ENCODE data around the gene HDAC4. TPM values are rescaled to one million over a fixed set of nuclear protein-coding genes. Genes with fewer than 3 reads are reported as not detected.

The HDAC4 gene
- total RNA-seq, 2 experiments from 2014 or later, result 32.0 to 35.6 TPM

- Mint-ChIP-seq H3K4me1 (ENCODE audit: low read depth) (peaks cover 45% of the 10 kb centered on the region), H3K27ac (no peak overlapping the region), H3K4me3 (no peak overlapping the region), H3K36me3 (ENCODE audit: low read depth) (peaks cover 10% of the 10 kb centered on the region), H3K27me3 (ENCODE audit: low read depth) (no peaks in the 10 kb centered on the region), H3K9me3 (no peaks in the 10 kb centered on the region)
- intact Hi-C loops (cut with micrococcal nuclease), result no loop called here
- CTCF ChIA-PET, result no interaction called here
- no peak for DNase-seq
Observed at GRCh38 chr2:239383759-239384156, 17.1 kb downstream of the HDAC4 start.

- H3K4me3 Mint-ChIP-seq, result no peak overlapping the region
- no peaks in the 10 kb centered on the region for H3K9me3 Mint-ChIP-seq
- intact Hi-C loops (cut with micrococcal nuclease), result no loop called here
- DNase-seq, result no peak
- H3K27me3 Mint-ChIP-seq (ENCODE audit: low read depth), result no peaks in the 10 kb centered on the region
- no peak overlapping the region for H3K27ac Mint-ChIP-seq
- peaks cover 10% of the 10 kb centered on the region for H3K36me3 Mint-ChIP-seq (ENCODE audit: low read depth)
- H3K4me1 Mint-ChIP-seq (ENCODE audit: low read depth), result peaks cover 45% of the 10 kb centered on the region
- CTCF ChIA-PET, result no interaction called here
Observed at GRCh38 chr2:239383036-239383758, 17.6 kb downstream of the HDAC4 start.

GRCh38 chr2:239382384-239382880 lies 18.4 kb downstream of the HDAC4 start:
- CTCF ChIA-PET, result interaction anchor here (1.4 to 2.6 kb wide), 4 partner anchors 12 to 107 kb away, joined by 4 to 14 read pairs (median 5); partner anchors contain the start of gene HDAC4
- Mint-ChIP-seq H3K27ac (peak overlapping the region; percentile 95), H3K4me1 (ENCODE audit: low read depth) (peaks cover 45% of the 10 kb centered on the region)

GRCh38 chr2:239381709-239382134 lies 19.1 kb downstream of the HDAC4 start:
- CTCF ChIA-PET, result interaction anchor here (0.7 to 2.6 kb wide), 8 partner anchors 12 to 114 kb away, joined by 3 to 14 read pairs (median 4); partner anchors contain the start of gene HDAC4
- H3K36me3 Mint-ChIP-seq (ENCODE audit: low read depth), result peaks cover 13% of the 10 kb centered on the region
- H3K9me3 Mint-ChIP-seq, result no peaks in the 10 kb centered on the region
- peak overlapping the region; percentile 95 for H3K27ac Mint-ChIP-seq
- no peaks in the 10 kb centered on the region for H3K27me3 Mint-ChIP-seq (ENCODE audit: low read depth)
- H3K4me3 Mint-ChIP-seq, result peak overlapping the region; percentile 7
- intact Hi-C loops (cut with micrococcal nuclease), result loop anchor here (1.0 to 2.0 kb wide), 11 partner anchors 12 to 1689 kb away; partner anchors contain the start of gene HDAC4
- H3K4me1 Mint-ChIP-seq (ENCODE audit: low read depth), result peaks cover 45% of the 10 kb centered on the region
- DNase-seq, result peak; percentile 64

More at GRCh38 chr2:239382384-239382880, 18.4 kb downstream of the HDAC4 start:
- Mint-ChIP-seq H3K9me3 (no peaks in the 10 kb centered on the region), H3K4me3 (no peak overlapping the region), H3K27me3 (ENCODE audit: low read depth) (no peaks in the 10 kb centered on the region), H3K36me3 (ENCODE audit: low read depth) (peaks cover 11% of the 10 kb centered on the region)
- no peak for DNase-seq
- intact Hi-C loops (cut with micrococcal nuclease), result no loop called here

GRCh38 chr2:239380831-239381708 lies 19.8 kb downstream of the HDAC4 start:
- intact Hi-C loops (cut with micrococcal nuclease), result loop anchor here (1.0 to 2.0 kb wide), 11 partner anchors 12 to 1688 kb away; partner anchors contain the start of gene HDAC4
- peaks cover 44% of the 10 kb centered on the region for H3K4me1 Mint-ChIP-seq (ENCODE audit: low read depth)
- peak overlapping the region; percentile 95 for H3K27ac Mint-ChIP-seq
- H3K4me3 Mint-ChIP-seq, result peak overlapping the region; percentile 73
- CTCF ChIA-PET, result interaction anchor here (0.7 to 2.6 kb wide), 12 partner anchors 11 to 113 kb away, joined by 3 to 14 read pairs (median 4); partner anchors contain the start of gene HDAC4
- no peaks in the 10 kb centered on the region for H3K27me3 Mint-ChIP-seq (ENCODE audit: low read depth)
- peak; percentile 85 for DNase-seq
- peaks cover 12% of the 10 kb centered on the region for H3K36me3 Mint-ChIP-seq (ENCODE audit: low read depth)
- H3K9me3 Mint-ChIP-seq, result no peaks in the 10 kb centered on the region

GRCh38 chr2:239379641-239380170 lies 21.1 kb downstream of the HDAC4 start:
- H3K4me3 Mint-ChIP-seq, result peak overlapping the region; percentile 36
- intact Hi-C loops (cut with micrococcal nuclease), result loop anchor here (2.0 kb wide), 2 partner anchors 163 to 1687 kb away; no protein-coding TSS in a partner anchor
- CTCF ChIA-PET, result interaction anchor here (1.2 to 2.6 kb wide), 4 partner anchors 10 to 108 kb away, joined by 3 to 14 read pairs (median 7); no protein-coding TSS in a partner anchor
- DNase-seq, result peak; percentile 13
- peak overlapping the region; percentile 30 for H3K27ac Mint-ChIP-seq
- H3K9me3 Mint-ChIP-seq, result no peaks in the 10 kb centered on the region
- H3K4me1 Mint-ChIP-seq (ENCODE audit: low read depth), result peaks cover 39% of the 10 kb centered on the region
- H3K27me3 Mint-ChIP-seq (ENCODE audit: low read depth), result no peaks in the 10 kb centered on the region
- peaks cover 9% of the 10 kb centered on the region for H3K36me3 Mint-ChIP-seq (ENCODE audit: low read depth)

GRCh38 chr2:239378918-239379640 lies 21.7 kb downstream of the HDAC4 start:
- intact Hi-C loops (cut with micrococcal nuclease), result no loop called here
- H3K27ac Mint-ChIP-seq, result no peak overlapping the region

GRCh38 chr2:239378021-239378917 lies 22.6 kb downstream of the HDAC4 start:
- Mint-ChIP-seq H3K27ac (no peak overlapping the region), H3K4me1 (ENCODE audit: low read depth) (peaks cover 34% of the 10 kb centered on the region), H3K9me3 (no peaks in the 10 kb centered on the region), H3K36me3 (ENCODE audit: low read depth) (peaks cover 9% of the 10 kb centered on the region), H3K27me3 (ENCODE audit: low read depth) (no peaks in the 10 kb centered on the region), H3K4me3 (no peak overlapping the region)
- intact Hi-C loops (cut with micrococcal nuclease), result no loop called here
- CTCF ChIA-PET, result no interaction called here
- DNase-seq, result peak; percentile 4

More at GRCh38 chr2:239378918-239379640, 21.7 kb downstream of the HDAC4 start:
- peaks cover 39% of the 10 kb centered on the region for H3K4me1 Mint-ChIP-seq (ENCODE audit: low read depth)
- peaks cover 9% of the 10 kb centered on the region for H3K36me3 Mint-ChIP-seq (ENCODE audit: low read depth)
- H3K4me3 Mint-ChIP-seq, result no peak overlapping the region
- H3K9me3 Mint-ChIP-seq, result no peaks in the 10 kb centered on the region
- CTCF ChIA-PET, result no interaction called here
- no peaks in the 10 kb centered on the region for H3K27me3 Mint-ChIP-seq (ENCODE audit: low read depth)
- peak; percentile 4 for DNase-seq

GRCh38 chr2:239377591-239377990 lies 23.2 kb downstream of the HDAC4 start:
- H3K4me3 Mint-ChIP-seq, result no peak overlapping the region
- H3K27ac Mint-ChIP-seq, result no peak overlapping the region
- DNase-seq, result peak; percentile 2
- CTCF ChIA-PET, result no interaction called here
- H3K9me3 Mint-ChIP-seq, result no peaks in the 10 kb centered on the region
- H3K27me3 Mint-ChIP-seq (ENCODE audit: low read depth), result no peaks in the 10 kb centered on the region
- intact Hi-C loops (cut with micrococcal nuclease), result no loop called here
- peaks cover 28% of the 10 kb centered on the region for H3K4me1 Mint-ChIP-seq (ENCODE audit: low read depth)
- peaks cover 9% of the 10 kb centered on the region for H3K36me3 Mint-ChIP-seq (ENCODE audit: low read depth)

GRCh38 chr2:239376942-239377531 lies 23.8 kb downstream of the HDAC4 start:
- CTCF ChIA-PET, result no interaction called here
- no peaks in the 10 kb centered on the region for H3K9me3 Mint-ChIP-seq
- DNase-seq, result no peak

More at GRCh38 chr2:239376942-239377531, 23.8 kb downstream of the HDAC4 start:
- Mint-ChIP-seq H3K27me3 (ENCODE audit: low read depth) (no peaks in the 10 kb centered on the region), H3K27ac (no peak overlapping the region), H3K36me3 (ENCODE audit: low read depth) (peaks cover 9% of the 10 kb centered on the region), H3K4me1 (ENCODE audit: low read depth) (peaks cover 23% of the 10 kb centered on the region), H3K4me3 (no peak overlapping the region)
- intact Hi-C loops (cut with micrococcal nuclease), result no loop called here
